IMR-90 (cell line): ENCODE data around the gene ZNF180. TPM values are rescaled to one million over a fixed set of nuclear protein-coding genes. Genes with fewer than 3 reads are reported as not detected.

Experiments
- ATAC-seq: fragments of 200-7000 bp; cut with Tn5 transposase; 2 replicates; pipeline ENCODE4 v1.9.1; 2020; ENCODE audit warnings: low read depth, mild to moderate bottlenecking, moderate library complexity
- BruUV-seq: library from RNA; stranded (reverse); fragments of 400-500 nt; replicated peaks from 2 replicates; lab custom pipeline; 2021; lab: Mats Ljungman, UMichigan
- CTCF ChIA-PET: fragments of 300-600 bp; formaldehyde crosslinking; extraction: SDS; loops from one replicate; lab custom pipeline; 2021; ENCODE audit warnings: antibody characterized with exemption; lab: Yijun Ruan, JAX
- POLR2A ChIA-PET: fragments of 300-600 bp; sonication (Branson Sonifier 250); formaldehyde crosslinking; loops from one replicate; lab custom pipeline; 2022; ENCODE audit warnings: antibody characterized with exemption; ENCODE audit not compliant: unreplicated experiment; lab: Charles Lee
- DNase-seq: peaks from one replicate; pipeline ENCODE4 v3.0.0; 2013
- H2AFZ ChIP-seq: replicated peaks from 2 replicates; pipeline ENCODE3; 2013; ENCODE audit warnings: low read length, mild to moderate bottlenecking; ENCODE audit not compliant: poor library complexity
- H2AK5ac ChIP-seq: 2 replicates; pipeline ENCODE4 v1.6.1; 2013; ENCODE audit warnings: low read depth, low read length, inconsistent platforms
- H2AK9ac ChIP-seq: replicated peaks from 2 replicates; pipeline ENCODE3; 2013; ENCODE audit warnings: mild to moderate bottlenecking, low read depth, low read length, moderate library complexity; ENCODE audit not compliant: poor library complexity
- H2BK120ac ChIP-seq: 2 replicates; pipeline ENCODE4 v1.6.1; 2013; ENCODE audit warnings: low read depth, low read length, inconsistent platforms
- H2BK15ac ChIP-seq: 3 replicates; pipeline ENCODE4 v1.6.1; 2013; ENCODE audit warnings: low read depth, low read length, inconsistent platforms
- H2BK20ac ChIP-seq: 2 replicates; pipeline ENCODE4 v1.6.1; 2013; ENCODE audit warnings: low read depth, mild to moderate bottlenecking, inconsistent platforms, low read length, moderate library complexity
- H2BK5ac ChIP-seq: 2 replicates; pipeline ENCODE4 v1.6.1; 2013; ENCODE audit warnings: mild to moderate bottlenecking, low read depth, low read length, inconsistent platforms; ENCODE audit not compliant: poor library complexity, severe bottlenecking
- H3K14ac ChIP-seq: replicated peaks from 2 replicates; pipeline ENCODE4 v1.6.1; 2013; ENCODE audit warnings: low read depth, low read length, inconsistent platforms
- H3K18ac ChIP-seq: 2 replicates; pipeline ENCODE4 v1.6.1; 2013; ENCODE audit warnings: low read depth, low read length, control low read depth
- H3K23ac ChIP-seq: 2 replicates; pipeline ENCODE4 v1.6.1; 2013; ENCODE audit warnings: low read depth, low read length, inconsistent platforms
- H3K27ac ChIP-seq: 2 replicates; pipeline ENCODE4 v1.5.1; 2013; ENCODE audit warnings: mild to moderate bottlenecking, control low read depth, low read length; ENCODE audit not compliant: insufficient read depth
- H3K27me3 ChIP-seq: 2 replicates; pipeline ENCODE4 v1.6.1; 2013; ENCODE audit warnings: low read length; ENCODE audit not compliant: control insufficient read depth, insufficient read depth
- H3K36me3 ChIP-seq: 2 replicates; pipeline ENCODE4 v1.6.1; 2013; ENCODE audit warnings: low read length, mixed read lengths; ENCODE audit not compliant: control insufficient read depth, insufficient read depth
- H3K4ac ChIP-seq: 2 replicates; pipeline ENCODE4 v1.6.1; 2013; ENCODE audit warnings: low read depth, low read length, inconsistent platforms
- H3K4me1 ChIP-seq: 2 replicates; pipeline ENCODE4 v1.6.1; 2013; ENCODE audit warnings: low read length, mixed read lengths; ENCODE audit not compliant: control insufficient read depth, insufficient read depth
- H3K4me2 ChIP-seq: 2 replicates; pipeline ENCODE4 v1.6.1; 2013; ENCODE audit warnings: low read depth, mild to moderate bottlenecking, control low read depth, low read length, moderate library complexity
- H3K4me3 ChIP-seq: 2 replicates; pipeline ENCODE4 v1.5.1; 2013; ENCODE audit warnings: low read depth, mild to moderate bottlenecking, control low read depth, low read length, moderate library complexity; ENCODE audit not compliant: insufficient read depth
- H3K56ac ChIP-seq: 2 replicates; pipeline ENCODE4 v1.6.1; 2013; ENCODE audit warnings: low read length, inconsistent platforms; ENCODE audit not compliant: insufficient read depth; ENCODE audit errors: extremely low read depth
- H3K79me1 ChIP-seq, 2 experiments: 2 replicates each; pipeline ENCODE4 v1.6.1; 2013; ENCODE audit warnings: low read length in 2 of 2, inconsistent platforms in 1 of 2, low read depth in 1 of 2
- H3K9ac ChIP-seq: 2 replicates; pipeline ENCODE4 v1.6.1; 2013; ENCODE audit warnings: low read depth, low read length, control low read depth
- H3K9me1 ChIP-seq: 2 replicates; pipeline ENCODE4 v1.6.1; 2013; ENCODE audit warnings: low read length, inconsistent platforms; ENCODE audit not compliant: insufficient read depth
- H3K9me3 ChIP-seq: 2 replicates; pipeline ENCODE4 v1.6.1; 2013; ENCODE audit warnings: low read length; ENCODE audit not compliant: control insufficient read depth, insufficient read depth
- H4K20me1 ChIP-seq: 2 replicates; pipeline ENCODE4 v1.6.1; 2013; ENCODE audit warnings: low read length, inconsistent platforms; ENCODE audit not compliant: insufficient read depth
- H4K5ac ChIP-seq: 2 replicates; pipeline ENCODE4 v1.6.1; 2013; ENCODE audit warnings: mild to moderate bottlenecking, low read depth, low read length, control low read depth
- H4K8ac ChIP-seq, 2 experiments: 2 replicates each; pipeline ENCODE4 v1.6.1; 2013; ENCODE audit warnings: low read depth in 2 of 2, low read length in 2 of 2, control low read depth in 1 of 2, inconsistent platforms in 1 of 2
- H4K91ac ChIP-seq: 2 replicates; pipeline ENCODE4 v1.6.1; 2013; ENCODE audit warnings: low read depth, low read length, inconsistent platforms; ENCODE audit not compliant: insufficient read depth
- BHLHE40 ChIP-seq: fragments of 150-350 bp; IDR thresholded peaks from 2 replicates; pipeline ENCODE4 v1.6.1; 2016; ENCODE audit warnings: mild to moderate bottlenecking, low read depth, low read length
- CEBPB ChIP-seq: IDR thresholded peaks from 2 replicates; pipeline ENCODE4 v1.6.1; 2012; ENCODE audit warnings: low read depth, low read length, improper control_type of control experiment
- CHD1 ChIP-seq: IDR thresholded peaks from 2 replicates; pipeline ENCODE4 v1.6.1; 2012; ENCODE audit warnings: low read depth, low read length, improper control_type of control experiment
- FOS ChIP-seq: fragments of 150-350 bp; IDR thresholded peaks from 2 replicates; pipeline ENCODE4 v1.6.1; 2016; ENCODE audit warnings: low read depth, low read length
- MAFK ChIP-seq: IDR thresholded peaks from 2 replicates; pipeline ENCODE4 v1.6.1; 2012; ENCODE audit warnings: low read depth, low read length, improper control_type of control experiment
- MAZ ChIP-seq: IDR thresholded peaks from 2 replicates; pipeline ENCODE4 v1.6.1; 2012; ENCODE audit warnings: low read depth, mild to moderate bottlenecking, low read length, improper control_type of control experiment, moderate library complexity, borderline replicate concordance
- MXI1 ChIP-seq: IDR thresholded peaks from 2 replicates; pipeline ENCODE4 v1.6.1; 2012; ENCODE audit warnings: low read depth, mild to moderate bottlenecking, low read length, moderate library complexity, borderline replicate concordance
- NFE2L2 ChIP-seq: fragments of 150-350 bp; IDR thresholded peaks from 2 replicates; pipeline ENCODE4 v1.6.1; 2016; ENCODE audit warnings: low read depth, mild to moderate bottlenecking, low read length
- POLR2A ChIP-seq: IDR thresholded peaks from 2 replicates; pipeline ENCODE4 v1.6.1; 2012; ENCODE audit warnings: mild to moderate bottlenecking, low read depth, low read length
- RAD21 ChIP-seq: IDR thresholded peaks from 2 replicates; pipeline ENCODE4 v1.6.1; 2012; ENCODE audit warnings: low read length, improper control_type of control experiment
- RCOR1 ChIP-seq: IDR thresholded peaks from 2 replicates; pipeline ENCODE4 v1.6.1; 2012; ENCODE audit warnings: mild to moderate bottlenecking, low read length, improper control_type of control experiment; ENCODE audit not compliant: insufficient replicate concordance
- RFX5 ChIP-seq: IDR thresholded peaks from 2 replicates; pipeline ENCODE4 v1.8.0; 2012; ENCODE audit warnings: low read depth, mild to moderate bottlenecking, low read length, moderate library complexity
- SMC3 ChIP-seq: fragments of 150-350 bp; IDR thresholded peaks from 2 replicates; pipeline ENCODE4 v1.6.1; 2016; ENCODE audit warnings: low read depth, mild to moderate bottlenecking, antibody characterized with exemption, low read length, moderate library complexity
- WGBS, 2 experiments: methylation state at CpG; one replicate each; pipeline versions ENCODE4 v1.1.5 to v1.1.7; 2013; ENCODE audit warnings: missing lambda C conversion rate in 2 of 2; ENCODE audit not compliant: insufficient read length in 1 of 2; ENCODE audit errors: extremely low coverage in 2 of 2; 5-methylcytosine and 5-hydroxymethylcytosine counted together
- dilution Hi-C: fragments of 300-500 bp; cut with HindIII; formaldehyde crosslinking; loops from one replicate; pipeline ENCODE4 v1.14.3; 2018; ENCODE audit warnings: low sequenced_read_pairs; ENCODE audit not compliant: unreplicated experiment
- in situ Hi-C: fragments of 300-500 bp; cut with MboI; formaldehyde crosslinking; loops from 3 replicates; pipeline ENCODE4 v1.14.3; 2019; ENCODE audit warnings: low sequenced_read_pairs, inconsistent platforms, mixed read lengths
- intact Hi-C: fragments of 100-400 bp; cut with micrococcal nuclease; formaldehyde crosslinking; loops from 2 replicates; pipeline ENCODE4 v1.10.0; 2022
- polyA plus RNA-seq, 3 experiments: library from polyadenylated mRNA; depleted of rRNA; stranded (reverse); fragments of >200 nt; gene quantifications; 2 replicates each; pipeline ENCODE4 v1.2.3, GENCODE V29; 2012; ENCODE audit warnings: low replicate concordance in 1 of 3
- total RNA-seq: library from RNA; depleted of rRNA; stranded (reverse); fragments of >200 nt; gene quantifications from 2 replicates; pipeline ENCODE4 v1.2.3, GENCODE V29; 2012
- TF ChIP-seq, protein P1 (sequence below): conservative IDR thresholded peaks from 2 replicates; pipeline ENCODE4 v1.5.1; 2012; ENCODE audit warnings: mild to moderate bottlenecking, low read depth, low read length, improper control_type of control experiment
- TF ChIP-seq, protein P2 (sequence below): fragments of 150-350 bp; IDR thresholded peaks from 2 replicates; pipeline ENCODE4 v1.6.1; 2016; ENCODE audit warnings: low read depth, mild to moderate bottlenecking, low read length, moderate library complexity, borderline replicate concordance
- TF ChIP-seq, protein P3 (sequence below): fragments of 150-350 bp; IDR thresholded peaks from 2 replicates; pipeline ENCODE4 v1.6.1; 2017; ENCODE audit warnings: mild to moderate bottlenecking, antibody characterized with exemption, low read length, low read depth

ZNF180 gene
- total and polyA plus RNA-seq, 2 of the 4 experiments (the other 2 are of a cell fraction): 2.8 to 26.3 TPM

DNA sequence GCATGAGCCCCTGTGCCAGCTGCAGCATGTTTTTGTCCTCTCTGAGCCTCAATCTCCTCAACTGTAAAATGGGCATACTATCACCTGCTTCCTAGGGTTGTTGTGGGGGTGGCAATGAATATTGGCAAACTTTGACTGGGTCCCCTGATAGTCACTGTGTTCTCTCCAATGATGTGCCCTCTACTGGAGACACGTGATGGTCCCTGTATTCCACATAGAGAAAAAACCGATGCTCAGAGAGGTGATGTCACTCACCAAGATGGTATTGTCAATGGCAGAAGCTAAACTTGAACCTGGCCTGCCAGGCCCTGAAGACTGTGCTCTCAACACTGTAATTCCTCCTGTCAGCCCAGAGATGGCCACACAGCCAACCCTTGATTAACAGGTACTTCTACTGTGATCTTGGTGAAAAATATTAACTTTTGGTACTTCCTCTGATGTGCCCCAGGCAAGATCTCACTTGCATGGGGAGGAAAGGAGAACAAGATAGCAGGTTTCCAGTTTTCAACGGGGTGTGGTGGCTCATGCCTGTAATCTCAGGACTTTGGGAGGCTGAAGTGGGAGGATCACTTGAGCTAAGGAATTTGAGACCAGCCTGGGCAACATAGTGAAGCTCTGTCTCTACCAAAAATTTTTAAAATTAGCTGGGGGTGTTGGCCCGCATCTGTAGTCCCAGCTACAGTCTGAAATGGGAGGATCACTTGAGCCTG is 25.6 kb upstream of the ZNF180 start:
- no peak overlapping the region for H3K4me3 ChIP-seq
- DNase-seq: no peak
- no peaks in the 10 kb centered on the region for H3K4me1 ChIP-seq
- no peak overlapping the region for H2AFZ ChIP-seq
- in situ Hi-C loops (no loop called here), dilution Hi-C loops (no loop called here), intact Hi-C loops (no loop called here)
- H2BK15ac ChIP-seq: no peak overlapping the region
- no peak for ATAC-seq
- H2AK9ac ChIP-seq: no peak overlapping the region
- no peaks in the 10 kb centered on the region for H3K9me1 ChIP-seq
- no peak overlapping the region for H4K91ac ChIP-seq
- no peaks in the 10 kb centered on the region; the same call in 1 of the 2 replicates for H3K9me3 ChIP-seq
- H2BK5ac ChIP-seq: no peak overlapping the region
- no peaks in the 10 kb centered on the region for H3K79me1 ChIP-seq
- H3K36me3 ChIP-seq: no peaks in the 10 kb centered on the region
- BruUV-seq: no TSS peak
- H4K8ac ChIP-seq: no peak overlapping the region
- H3K18ac ChIP-seq: no peak overlapping the region
- no peak overlapping the region for H3K4ac ChIP-seq
- H3K23ac ChIP-seq: no peak overlapping the region
- no peak overlapping the region for H4K5ac ChIP-seq
- H3K4me2 ChIP-seq: no peak overlapping the region
- no peak overlapping the region for H2AK5ac ChIP-seq
- no peak overlapping the region for H2BK120ac ChIP-seq
- H2BK20ac ChIP-seq: no peak overlapping the region
- no peak overlapping the region for H3K27ac ChIP-seq
- WGBS, 2 experiments: no CpG with 5 or more reads among the region's 4 CpGs
- ChIA-PET CTCF (no interaction called here), POLR2A (no interaction called here)
- H3K27me3 ChIP-seq: peaks cover 9% of the 10 kb centered on the region
- no peaks in the 10 kb centered on the region for H4K20me1 ChIP-seq
- no peak overlapping the region for H3K56ac ChIP-seq
- TF ChIP-seq CEBPB (no peak), NFE2L2 (no peak), FOS (no peak), RCOR1 (no peak), BHLHE40 (no peak), MXI1 (no peak), POLR2A (no peak), RAD21 (no peak), MAFK (no peak), CHD1 (no peak), SMC3 (no peak), MAZ (no peak), RFX5 (no peak)
- TF ChIP-seq, protein P1, sequence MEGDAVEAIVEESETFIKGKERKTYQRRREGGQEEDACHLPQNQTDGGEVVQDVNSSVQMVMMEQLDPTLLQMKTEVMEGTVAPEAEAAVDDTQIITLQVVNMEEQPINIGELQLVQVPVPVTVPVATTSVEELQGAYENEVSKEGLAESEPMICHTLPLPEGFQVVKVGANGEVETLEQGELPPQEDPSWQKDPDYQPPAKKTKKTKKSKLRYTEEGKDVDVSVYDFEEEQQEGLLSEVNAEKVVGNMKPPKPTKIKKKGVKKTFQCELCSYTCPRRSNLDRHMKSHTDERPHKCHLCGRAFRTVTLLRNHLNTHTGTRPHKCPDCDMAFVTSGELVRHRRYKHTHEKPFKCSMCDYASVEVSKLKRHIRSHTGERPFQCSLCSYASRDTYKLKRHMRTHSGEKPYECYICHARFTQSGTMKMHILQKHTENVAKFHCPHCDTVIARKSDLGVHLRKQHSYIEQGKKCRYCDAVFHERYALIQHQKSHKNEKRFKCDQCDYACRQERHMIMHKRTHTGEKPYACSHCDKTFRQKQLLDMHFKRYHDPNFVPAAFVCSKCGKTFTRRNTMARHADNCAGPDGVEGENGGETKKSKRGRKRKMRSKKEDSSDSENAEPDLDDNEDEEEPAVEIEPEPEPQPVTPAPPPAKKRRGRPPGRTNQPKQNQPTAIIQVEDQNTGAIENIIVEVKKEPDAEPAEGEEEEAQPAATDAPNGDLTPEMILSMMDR: no peak
- TF ChIP-seq, protein P2, sequence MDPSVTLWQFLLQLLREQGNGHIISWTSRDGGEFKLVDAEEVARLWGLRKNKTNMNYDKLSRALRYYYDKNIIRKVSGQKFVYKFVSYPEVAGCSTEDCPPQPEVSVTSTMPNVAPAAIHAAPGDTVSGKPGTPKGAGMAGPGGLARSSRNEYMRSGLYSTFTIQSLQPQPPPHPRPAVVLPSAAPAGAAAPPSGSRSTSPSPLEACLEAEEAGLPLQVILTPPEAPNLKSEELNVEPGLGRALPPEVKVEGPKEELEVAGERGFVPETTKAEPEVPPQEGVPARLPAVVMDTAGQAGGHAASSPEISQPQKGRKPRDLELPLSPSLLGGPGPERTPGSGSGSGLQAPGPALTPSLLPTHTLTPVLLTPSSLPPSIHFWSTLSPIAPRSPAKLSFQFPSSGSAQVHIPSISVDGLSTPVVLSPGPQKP: no peak
- TF ChIP-seq, protein P3, sequence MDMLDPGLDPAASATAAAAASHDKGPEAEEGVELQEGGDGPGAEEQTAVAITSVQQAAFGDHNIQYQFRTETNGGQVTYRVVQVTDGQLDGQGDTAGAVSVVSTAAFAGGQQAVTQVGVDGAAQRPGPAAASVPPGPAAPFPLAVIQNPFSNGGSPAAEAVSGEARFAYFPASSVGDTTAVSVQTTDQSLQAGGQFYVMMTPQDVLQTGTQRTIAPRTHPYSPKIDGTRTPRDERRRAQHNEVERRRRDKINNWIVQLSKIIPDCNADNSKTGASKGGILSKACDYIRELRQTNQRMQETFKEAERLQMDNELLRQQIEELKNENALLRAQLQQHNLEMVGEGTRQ: no peak
- no peak overlapping the region for H3K14ac ChIP-seq
- H3K9ac ChIP-seq: no peak overlapping the region
